Esophagus muscularis mucosa (tissue), 3 donors: ENCODE results near the gene VSIG4.

Source experiments
- CTCF ChIP-seq, 3 experiments: fragments of 200-600 bp in 2 of 3; fragments of 450-650 bp in 1 of 3; sonication (generic) in 2 of 3; IDR thresholded peaks; one replicate each; pipeline ENCODE4 v1.5.1; 2017 to 2019; ENCODE audit warnings: antibody characterized with exemption in 3 of 3, mild to moderate bottlenecking in 2 of 3, moderate library complexity in 1 of 3
- POLR2A ChIP-seq: fragments of 450-650 bp; IDR thresholded peaks from one replicate; pipeline ENCODE4 v1.6.1; 2017; ENCODE audit warnings: antibody characterized with exemption, moderate library complexity, mild to moderate bottlenecking, low read depth
- POLR2AphosphoS5 ChIP-seq, 2 donors: sonication (generic); formaldehyde crosslinking; IDR thresholded peaks; one replicate each; pipeline ENCODE4 v1.6.1; 2017; ENCODE audit warnings: antibody characterized with exemption in 2 of 2

- no peak for TF ChIP-seq CTCF (IDR thresholded peaks at IDR 0.05)
- TF ChIP-seq POLR2A = no peak
- TF ChIP-seq POLR2AphosphoS5 (IDR thresholded peaks at IDR 0.05) = no peak
Measured at GRCh38 chrX:66022632-66023384, 17.1 kb downstream of the VSIG4 start.
